ENCODE data around the gene ELOVL5.

ELOVL5 gene

DNA sequence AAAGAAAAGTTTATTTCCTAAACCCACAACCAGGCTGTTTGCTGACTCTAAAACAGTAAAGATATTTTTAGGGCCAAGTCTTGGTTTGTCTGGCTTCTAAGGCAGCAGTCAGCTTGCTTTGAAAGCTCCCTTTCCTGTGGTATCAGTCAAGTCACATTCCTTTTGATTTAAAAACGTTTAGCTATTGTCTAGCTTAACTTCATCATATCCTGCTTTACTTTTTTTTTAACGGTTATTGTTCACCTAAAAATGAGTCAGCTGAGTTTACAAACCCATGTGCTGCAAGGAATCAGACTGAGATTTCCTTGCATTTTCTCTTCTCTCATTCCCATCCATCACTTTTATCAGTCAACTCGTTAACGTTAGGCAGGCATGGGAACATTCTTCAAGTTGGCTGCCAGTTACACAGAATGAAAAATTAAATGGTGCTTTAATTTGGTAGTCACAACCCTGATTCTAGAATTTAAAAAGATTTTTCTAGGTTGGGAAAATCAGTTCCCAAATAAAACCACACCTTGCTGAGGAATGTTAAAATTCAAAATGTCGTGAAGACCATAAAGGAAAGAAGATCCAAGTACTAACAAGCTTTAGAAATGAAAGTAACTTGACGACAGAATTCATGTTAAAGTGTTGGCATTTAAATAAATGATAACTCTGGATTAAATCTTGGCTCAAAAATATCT, 45.9 kb downstream of the ELOVL5 start:
- DNase-seq: no peak
- H3K27me3 Mint-ChIP-seq (ENCODE audit: low read depth, poor library complexity): no peaks in the 10 kb centered on the region
- TF ChIP-seq, protein P1, sequence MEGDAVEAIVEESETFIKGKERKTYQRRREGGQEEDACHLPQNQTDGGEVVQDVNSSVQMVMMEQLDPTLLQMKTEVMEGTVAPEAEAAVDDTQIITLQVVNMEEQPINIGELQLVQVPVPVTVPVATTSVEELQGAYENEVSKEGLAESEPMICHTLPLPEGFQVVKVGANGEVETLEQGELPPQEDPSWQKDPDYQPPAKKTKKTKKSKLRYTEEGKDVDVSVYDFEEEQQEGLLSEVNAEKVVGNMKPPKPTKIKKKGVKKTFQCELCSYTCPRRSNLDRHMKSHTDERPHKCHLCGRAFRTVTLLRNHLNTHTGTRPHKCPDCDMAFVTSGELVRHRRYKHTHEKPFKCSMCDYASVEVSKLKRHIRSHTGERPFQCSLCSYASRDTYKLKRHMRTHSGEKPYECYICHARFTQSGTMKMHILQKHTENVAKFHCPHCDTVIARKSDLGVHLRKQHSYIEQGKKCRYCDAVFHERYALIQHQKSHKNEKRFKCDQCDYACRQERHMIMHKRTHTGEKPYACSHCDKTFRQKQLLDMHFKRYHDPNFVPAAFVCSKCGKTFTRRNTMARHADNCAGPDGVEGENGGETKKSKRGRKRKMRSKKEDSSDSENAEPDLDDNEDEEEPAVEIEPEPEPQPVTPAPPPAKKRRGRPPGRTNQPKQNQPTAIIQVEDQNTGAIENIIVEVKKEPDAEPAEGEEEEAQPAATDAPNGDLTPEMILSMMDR (IDR thresholded peaks at IDR 0.05): no peak
- peak overlapping the region; percentile 6 for H3K27ac Mint-ChIP-seq
- H3K9me3 Mint-ChIP-seq: peaks cover 36% of the 10 kb centered on the region
- H3K36me3 Mint-ChIP-seq (ENCODE audit: low read depth): peaks cover 42% of the 10 kb centered on the region
- no peak overlapping the region for H3K4me3 Mint-ChIP-seq
- H3K4me1 Mint-ChIP-seq: peaks cover 49% of the 10 kb centered on the region

DNA sequence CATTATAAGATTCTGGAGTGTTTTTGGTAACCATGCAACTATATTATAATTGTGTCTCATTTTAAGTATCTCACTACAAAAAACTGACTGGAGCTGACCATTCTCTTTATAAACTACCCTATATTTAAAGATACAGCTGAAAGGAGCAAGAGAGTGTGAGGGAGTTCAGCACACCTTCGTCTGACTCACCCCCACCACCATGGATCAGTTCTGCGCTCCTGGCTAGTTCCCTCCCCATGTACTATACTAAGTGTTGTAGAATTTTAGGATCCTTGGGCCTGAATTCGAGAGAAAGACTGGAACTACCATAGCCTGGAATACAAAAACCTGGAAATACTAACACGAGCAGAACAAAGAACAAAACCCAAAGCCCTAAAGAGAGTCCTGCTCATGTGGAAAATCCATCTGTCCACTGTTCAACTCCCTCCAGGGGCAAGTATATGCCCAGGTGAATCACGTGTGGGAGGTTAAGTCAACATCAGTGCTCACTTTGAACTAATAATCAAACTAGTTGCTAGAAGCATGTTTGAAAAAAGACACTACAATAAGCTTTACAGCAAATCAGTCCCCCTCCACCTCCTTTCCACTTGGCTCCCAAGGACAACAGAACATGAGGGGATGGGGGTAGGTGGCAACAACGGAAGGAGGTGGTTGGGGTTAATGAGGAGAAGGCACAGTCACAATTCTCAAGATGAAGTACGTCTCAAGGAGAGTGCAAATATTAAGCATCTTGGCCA, 46.8 kb downstream of the ELOVL5 start:
- Mint-ChIP-seq H3K27me3 (ENCODE audit: low read depth, poor library complexity) (no peaks in the 10 kb centered on the region), H3K9me3 (peaks cover 28% of the 10 kb centered on the region), H3K36me3 (ENCODE audit: low read depth) (peaks cover 35% of the 10 kb centered on the region), H3K4me1 (peaks cover 49% of the 10 kb centered on the region), H3K27ac (peak overlapping the region; percentile 93), H3K4me3 (no peak overlapping the region)
- TF ChIP-seq, protein P1 (IDR thresholded peaks at IDR 0.05): no peak
- DNase-seq: no peak

DNA sequence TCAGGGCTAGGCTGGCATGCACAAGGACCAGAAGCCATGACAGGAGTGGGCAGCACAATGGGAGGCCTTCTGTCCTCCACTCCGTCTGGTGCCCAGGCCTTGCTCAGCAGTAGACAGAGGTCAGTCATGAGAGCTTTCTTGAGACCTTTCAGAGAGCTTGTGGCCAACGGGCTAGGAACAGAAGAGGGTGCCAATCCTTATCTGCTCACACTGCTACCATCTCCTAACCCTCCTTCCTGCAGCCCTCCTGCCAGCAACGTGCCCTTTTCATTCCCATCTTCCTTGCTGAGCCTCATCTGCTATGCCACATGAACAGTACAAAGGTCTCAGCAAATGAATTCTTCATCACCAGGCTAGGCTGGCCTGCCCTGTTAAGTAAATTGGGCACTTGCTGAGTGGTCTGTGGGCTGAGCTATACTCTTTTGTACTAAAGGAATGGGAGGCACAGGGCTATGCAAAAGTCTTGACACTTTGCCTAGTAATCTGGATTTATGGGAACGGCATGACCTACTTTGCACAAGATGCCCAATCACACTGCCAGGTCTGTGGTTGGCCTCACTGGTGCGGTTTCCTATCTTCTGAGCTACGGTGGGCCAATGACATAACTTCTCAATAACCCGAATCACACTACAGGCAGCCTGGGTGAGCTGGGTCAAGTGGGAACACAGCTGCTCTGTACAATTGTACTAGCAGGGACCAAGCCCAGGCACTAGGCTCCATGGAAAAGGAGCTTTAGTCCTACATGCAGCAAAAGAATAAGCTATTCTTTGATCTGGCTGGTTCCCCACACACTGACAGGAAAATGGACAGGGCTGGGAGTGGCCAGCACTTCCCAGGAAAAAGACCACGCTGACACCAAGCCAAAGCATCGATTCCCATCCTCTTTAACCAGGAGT, 47.8 kb downstream of the ELOVL5 start:
- no peak overlapping the region for H3K4me3 Mint-ChIP-seq
- H3K27ac Mint-ChIP-seq: peak overlapping the region; percentile 50
- peaks cover 20% of the 10 kb centered on the region for H3K9me3 Mint-ChIP-seq
- TF ChIP-seq, protein P1 (IDR thresholded peaks at IDR 0.05): no peak
- no peaks in the 10 kb centered on the region for H3K27me3 Mint-ChIP-seq (ENCODE audit: low read depth, poor library complexity)
- peaks cover 26% of the 10 kb centered on the region for H3K36me3 Mint-ChIP-seq (ENCODE audit: low read depth)
- no peak for DNase-seq
- H3K4me1 Mint-ChIP-seq: peaks cover 49% of the 10 kb centered on the region

DNA sequence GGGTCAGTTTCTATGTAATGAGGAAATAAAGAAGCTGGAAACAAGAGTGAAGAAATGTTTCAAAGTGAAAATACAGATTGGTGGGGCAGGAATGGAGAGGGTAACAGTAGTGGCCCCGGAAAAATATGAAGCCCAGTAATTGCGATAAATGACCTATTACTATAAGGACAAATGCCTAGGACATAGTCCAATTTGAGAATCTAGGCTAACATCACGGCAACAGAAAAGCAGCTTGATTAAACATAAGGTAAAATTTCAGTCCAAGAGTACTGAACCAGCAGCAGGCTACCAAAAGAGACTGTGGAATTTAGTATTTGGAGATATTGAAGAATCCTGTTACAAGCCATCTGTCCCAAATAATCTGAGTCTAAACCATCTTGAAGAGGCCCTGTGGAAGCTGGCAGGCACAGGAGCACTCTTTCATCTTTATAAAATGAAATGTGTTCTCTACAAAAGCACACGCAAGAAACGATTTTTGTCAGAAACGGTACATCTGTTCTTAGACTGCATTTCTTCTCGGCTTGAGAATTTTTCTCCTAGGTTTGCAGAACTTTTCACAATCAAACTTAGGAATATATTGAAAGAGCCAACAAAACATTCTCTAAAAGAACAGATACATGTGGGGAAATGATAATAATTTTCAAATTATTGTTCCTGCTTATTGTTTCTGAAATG, 49.3 kb downstream of the ELOVL5 start:
- Mint-ChIP-seq H3K4me3 (no peak overlapping the region), H3K9me3 (peaks cover 13% of the 10 kb centered on the region), H3K4me1 (peaks cover 49% of the 10 kb centered on the region), H3K36me3 (ENCODE audit: low read depth) (peaks cover 22% of the 10 kb centered on the region), H3K27me3 (ENCODE audit: low read depth, poor library complexity) (no peaks in the 10 kb centered on the region), H3K27ac (no peak overlapping the region)
- TF ChIP-seq, protein P1 (IDR thresholded peaks at IDR 0.05): no peak
- no peak for DNase-seq

DNA sequence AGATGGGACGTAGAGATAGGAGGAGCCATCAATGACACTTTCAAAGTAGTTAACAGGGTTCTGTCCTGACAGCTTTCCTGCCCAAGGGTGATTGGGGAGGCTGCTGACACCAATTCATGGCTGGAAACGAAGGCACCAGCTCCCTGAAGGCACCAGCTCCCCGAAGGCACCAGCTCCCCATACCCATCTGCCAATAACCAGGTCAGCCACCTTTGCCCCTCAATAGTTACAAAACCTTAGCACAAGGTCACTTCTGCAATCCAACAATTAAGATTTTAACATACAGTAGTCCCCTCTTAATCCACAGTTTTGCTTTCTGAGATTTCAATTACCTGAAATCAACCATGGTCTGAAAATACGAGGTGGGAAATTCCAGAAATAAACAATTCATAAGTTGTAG, 51.7 kb downstream of the ELOVL5 start:
- Mint-ChIP-seq H3K36me3 (ENCODE audit: low read depth) (peaks cover 13% of the 10 kb centered on the region), H3K27me3 (ENCODE audit: low read depth, poor library complexity) (no peaks in the 10 kb centered on the region), H3K27ac (no peak overlapping the region), H3K9me3 (no peaks in the 10 kb centered on the region), H3K4me3 (no peak overlapping the region), H3K4me1 (peaks cover 29% of the 10 kb centered on the region)
- TF ChIP-seq, protein P1 (IDR thresholded peaks at IDR 0.05): no peak
- no peak for DNase-seq
